ENCODE data around the gene DEPDC1.

DEPDC1 gene

GRCh38 chr1:68506386-68506785, 9.5 kb upstream of the DEPDC1 start:
- H3K4me3 ChIP-seq (ENCODE audit: severe bottlenecking), result no peak overlapping the region
- no peaks in the 10 kb centered on the region for H3K36me3 ChIP-seq (ENCODE audit: low read depth)
- TF ChIP-seq CTCF (IDR thresholded peaks at IDR 0.05; ENCODE audit: poor library complexity, severe bottlenecking), result no peak
- H3K4me1 ChIP-seq (ENCODE audit: insufficient read depth, poor library complexity, severe bottlenecking), result no peaks in the 10 kb centered on the region
- ATAC-seq (ENCODE audit: low read depth), result no peak
- no peaks in the 10 kb centered on the region for H3K9me3 ChIP-seq (ENCODE audit: severe bottlenecking)
- H3K27ac ChIP-seq (ENCODE audit: poor library complexity, severe bottlenecking), result no peak overlapping the region
- no peaks in the 10 kb centered on the region for H3K27me3 ChIP-seq (ENCODE audit: insufficient read depth, poor library complexity, severe bottlenecking)
- no peak for DNase-seq (ENCODE audit: low spot score)

GRCh38 chr1:68503085-68503484, 6.2 kb upstream of the DEPDC1 start:
- Histone ChIP-seq H3K4me3 (ENCODE audit: severe bottlenecking) (no peak overlapping the region), H3K4me1 (ENCODE audit: insufficient read depth, poor library complexity, severe bottlenecking) (no peaks in the 10 kb centered on the region), H3K36me3 (ENCODE audit: low read depth) (no peaks in the 10 kb centered on the region), H3K9me3 (ENCODE audit: severe bottlenecking) (no peaks in the 10 kb centered on the region), H3K27me3 (ENCODE audit: insufficient read depth, poor library complexity, severe bottlenecking) (no peaks in the 10 kb centered on the region), H3K27ac (ENCODE audit: poor library complexity, severe bottlenecking) (no peak overlapping the region)
- ATAC-seq (ENCODE audit: low read depth), result no peak
- TF ChIP-seq CTCF (IDR thresholded peaks at IDR 0.05; ENCODE audit: poor library complexity, severe bottlenecking), result no peak
- DNase-seq (ENCODE audit: low spot score), result no peak

GRCh38 chr1:68497358-68497698, 446 bp upstream of the DEPDC1 start:
- Histone ChIP-seq H3K4me1 (ENCODE audit: insufficient read depth, poor library complexity, severe bottlenecking) (peaks cover 15% of the 10 kb centered on the region), H3K9me3 (ENCODE audit: severe bottlenecking) (no peaks in the 10 kb centered on the region), H3K36me3 (ENCODE audit: low read depth) (peaks cover 29% of the 10 kb centered on the region), H3K4me3 (ENCODE audit: severe bottlenecking) (peak overlapping the region; percentile 54), H3K27ac (ENCODE audit: poor library complexity, severe bottlenecking) (no peak overlapping the region), H3K27me3 (ENCODE audit: insufficient read depth, poor library complexity, severe bottlenecking) (no peaks in the 10 kb centered on the region)
- peak; percentile 4; the same call in 1 of the 3 replicates for ATAC-seq (ENCODE audit: low read depth)
- DNase-seq (ENCODE audit: low spot score), result no peak
- no peak for TF ChIP-seq CTCF (IDR thresholded peaks at IDR 0.05; ENCODE audit: poor library complexity, severe bottlenecking)

GRCh38 chr1:68495968-68496679, 758 bp downstream of the DEPDC1 start:
- TF ChIP-seq CTCF (IDR thresholded peaks at IDR 0.05; ENCODE audit: poor library complexity, severe bottlenecking), result no peak
- H3K4me1 ChIP-seq (ENCODE audit: insufficient read depth, poor library complexity, severe bottlenecking), result peaks cover 16% of the 10 kb centered on the region
- no peaks in the 10 kb centered on the region for H3K27me3 ChIP-seq (ENCODE audit: insufficient read depth, poor library complexity, severe bottlenecking)
- no peak for ATAC-seq (ENCODE audit: low read depth)
- no peak for DNase-seq (ENCODE audit: low spot score)
- H3K4me3 ChIP-seq (ENCODE audit: severe bottlenecking), result peak overlapping the region; percentile 54
- no peaks in the 10 kb centered on the region for H3K9me3 ChIP-seq (ENCODE audit: severe bottlenecking)
- H3K27ac ChIP-seq (ENCODE audit: poor library complexity, severe bottlenecking), result peak overlapping the region; percentile 52
- H3K36me3 ChIP-seq (ENCODE audit: low read depth), result peaks cover 40% of the 10 kb centered on the region

- ATAC-seq (ENCODE audit: low read depth) (no peak), DNase-seq (ENCODE audit: low spot score) (no peak)
- no peak for TF ChIP-seq CTCF (IDR thresholded peaks at IDR 0.05; ENCODE audit: poor library complexity, severe bottlenecking)
- Histone ChIP-seq H3K27me3 (ENCODE audit: insufficient read depth, poor library complexity, severe bottlenecking) (no peaks in the 10 kb centered on the region), H3K36me3 (ENCODE audit: low read depth) (peaks cover 46% of the 10 kb centered on the region), H3K27ac (ENCODE audit: poor library complexity, severe bottlenecking) (no peak overlapping the region), H3K4me1 (ENCODE audit: insufficient read depth, poor library complexity, severe bottlenecking) (peaks cover 16% of the 10 kb centered on the region), H3K9me3 (ENCODE audit: severe bottlenecking) (no peaks in the 10 kb centered on the region), H3K4me3 (ENCODE audit: severe bottlenecking) (peak overlapping the region; percentile 54)
Measured at GRCh38 chr1:68495532-68495931, 1.4 kb downstream of the DEPDC1 start.

All from RWPE2 (cell line).